Hepatocyte (in vitro differentiated cells): Measurements from ENCODE around the gene CREB5.

Experiments used
- EZH2 ChIP-seq: fragments of 200-600 bp; sonication (generic); IDR thresholded peaks from 2 replicates; pipeline ENCODE4 v1.6.1; 2016; ENCODE audit warnings: antibody characterized with exemption, mild to moderate bottlenecking, borderline replicate concordance
- EZH2phosphoT487 ChIP-seq: fragments of 200-600 bp; sonication (generic); IDR thresholded peaks from one replicate; pipeline ENCODE4 v1.6.1; 2018; ENCODE audit warnings: antibody characterized with exemption, mild to moderate bottlenecking, low read depth, moderate library complexity; ENCODE audit not compliant: unreplicated experiment, severe bottlenecking
- TF ChIP-seq, protein P1 (sequence below): fragments of 200-600 bp; sonication (generic); IDR thresholded peaks from 2 replicates; pipeline ENCODE4 v1.5.1; 2016; ENCODE audit warnings: antibody characterized with exemption, mild to moderate bottlenecking; ENCODE audit not compliant: poor library complexity

DNA sequence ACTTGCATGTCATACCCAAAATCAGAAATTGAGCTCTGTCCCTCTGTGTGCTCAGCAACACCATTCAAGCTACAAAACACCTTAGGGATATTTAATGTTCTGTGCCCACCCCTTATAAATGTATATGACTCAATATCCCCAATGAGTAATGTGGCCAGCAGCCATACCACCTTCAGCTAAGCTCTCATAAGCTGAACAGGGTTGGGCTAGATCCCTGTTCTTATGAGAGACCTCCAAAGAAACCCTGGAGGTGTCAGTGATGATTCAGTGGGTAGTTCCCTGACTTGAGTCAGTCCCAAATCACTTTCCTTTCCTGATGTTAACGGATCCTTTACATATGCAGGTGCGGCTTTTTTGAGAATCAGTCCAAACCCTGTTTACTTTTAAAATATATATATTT is 253.8 kb downstream of the CREB5 start:
- TF ChIP-seq EZH2 (no peak), EZH2phosphoT487 (no peak)
- TF ChIP-seq, protein P1, sequence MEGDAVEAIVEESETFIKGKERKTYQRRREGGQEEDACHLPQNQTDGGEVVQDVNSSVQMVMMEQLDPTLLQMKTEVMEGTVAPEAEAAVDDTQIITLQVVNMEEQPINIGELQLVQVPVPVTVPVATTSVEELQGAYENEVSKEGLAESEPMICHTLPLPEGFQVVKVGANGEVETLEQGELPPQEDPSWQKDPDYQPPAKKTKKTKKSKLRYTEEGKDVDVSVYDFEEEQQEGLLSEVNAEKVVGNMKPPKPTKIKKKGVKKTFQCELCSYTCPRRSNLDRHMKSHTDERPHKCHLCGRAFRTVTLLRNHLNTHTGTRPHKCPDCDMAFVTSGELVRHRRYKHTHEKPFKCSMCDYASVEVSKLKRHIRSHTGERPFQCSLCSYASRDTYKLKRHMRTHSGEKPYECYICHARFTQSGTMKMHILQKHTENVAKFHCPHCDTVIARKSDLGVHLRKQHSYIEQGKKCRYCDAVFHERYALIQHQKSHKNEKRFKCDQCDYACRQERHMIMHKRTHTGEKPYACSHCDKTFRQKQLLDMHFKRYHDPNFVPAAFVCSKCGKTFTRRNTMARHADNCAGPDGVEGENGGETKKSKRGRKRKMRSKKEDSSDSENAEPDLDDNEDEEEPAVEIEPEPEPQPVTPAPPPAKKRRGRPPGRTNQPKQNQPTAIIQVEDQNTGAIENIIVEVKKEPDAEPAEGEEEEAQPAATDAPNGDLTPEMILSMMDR: no peak
